NCI-H2107 treated with DMSO at 0.1 percent for 48 hours (cell line): ENCODE results near the gene OSBPL8.
"Not testable (repeated sequence)": the region's sequence is repeated elsewhere in the genome, so short reads cannot be mapped to it uniquely, and the experiment has no call there.

ENCODE experiments used
- DNase-seq: peaks from one replicate; lab custom pipeline; 2025; ENCODE audit not compliant: unreplicated experiment; lab: John Stamatoyannopoulos, UW

Gene OSBPL8

DNA sequence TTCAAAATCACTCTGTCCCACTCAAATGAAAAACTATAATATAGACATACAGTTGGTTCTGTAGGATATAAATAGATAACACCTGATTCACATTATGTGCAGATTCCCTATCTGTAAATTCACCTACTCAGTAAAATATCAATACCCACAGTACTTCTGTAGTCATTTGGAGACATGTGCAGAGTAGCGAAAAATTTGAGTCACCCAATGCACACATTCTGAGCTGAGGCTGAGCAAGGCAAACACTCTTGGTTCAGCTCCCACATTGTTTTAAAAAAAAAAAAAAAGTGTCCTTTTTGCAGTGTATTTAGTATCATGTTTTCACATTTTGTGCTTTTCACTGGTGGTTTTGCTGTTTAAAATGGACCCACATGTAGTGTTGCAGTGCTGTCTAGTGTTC lies 184.1 kb downstream of the OSBPL8 start:
- DNase-seq, result no peak

DNA sequence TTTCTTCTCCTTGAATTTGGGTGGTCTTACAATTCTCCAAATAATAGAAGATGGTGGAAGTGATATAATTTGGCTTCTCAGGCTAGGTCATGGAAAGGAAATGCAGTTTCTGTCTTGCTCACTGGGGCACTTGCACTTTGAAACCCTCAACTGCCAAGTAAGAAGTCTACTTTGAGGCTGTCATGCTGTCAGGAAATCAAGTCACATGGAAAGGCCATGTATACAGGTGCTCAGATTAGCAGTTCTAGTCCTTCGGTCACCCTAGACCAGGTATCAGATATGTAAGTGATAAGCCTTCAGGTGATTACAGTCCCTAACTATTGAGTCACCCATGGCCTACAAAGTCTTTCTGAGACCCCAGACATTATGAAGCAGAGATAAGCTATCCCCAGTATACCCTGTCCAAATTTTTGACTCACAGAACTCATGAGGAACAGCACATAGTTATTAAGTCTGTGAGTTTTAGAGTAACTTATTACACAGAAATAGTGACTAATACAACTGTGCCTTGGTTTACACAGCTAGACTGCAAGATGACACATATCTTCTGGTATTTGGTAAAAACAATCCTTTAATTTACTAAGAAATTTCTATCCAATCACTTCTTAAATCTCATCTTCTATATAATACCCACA lies 185.1 kb downstream of the OSBPL8 start:
- no peak for DNase-seq

DNA sequence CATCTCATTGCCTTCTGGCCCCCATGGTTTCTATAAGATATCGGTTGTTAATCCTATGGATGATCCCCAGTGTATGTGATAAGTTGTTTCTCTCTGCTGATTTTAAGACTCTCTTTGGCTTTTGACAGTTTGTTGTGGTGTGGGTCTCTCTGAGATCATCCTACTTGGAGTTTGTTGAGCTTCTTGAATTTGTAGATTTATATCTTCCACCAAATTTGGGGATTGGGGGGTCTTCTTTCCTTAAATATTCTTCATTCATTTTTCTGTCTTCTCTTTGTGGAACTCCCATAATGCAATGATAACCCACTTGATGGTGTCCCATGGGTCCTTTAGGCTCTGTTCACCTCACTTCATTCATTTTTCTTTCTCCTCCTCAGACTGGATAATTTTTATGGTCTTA lies 191.3 kb downstream of the OSBPL8 start:
- no peak for DNase-seq

DNA sequence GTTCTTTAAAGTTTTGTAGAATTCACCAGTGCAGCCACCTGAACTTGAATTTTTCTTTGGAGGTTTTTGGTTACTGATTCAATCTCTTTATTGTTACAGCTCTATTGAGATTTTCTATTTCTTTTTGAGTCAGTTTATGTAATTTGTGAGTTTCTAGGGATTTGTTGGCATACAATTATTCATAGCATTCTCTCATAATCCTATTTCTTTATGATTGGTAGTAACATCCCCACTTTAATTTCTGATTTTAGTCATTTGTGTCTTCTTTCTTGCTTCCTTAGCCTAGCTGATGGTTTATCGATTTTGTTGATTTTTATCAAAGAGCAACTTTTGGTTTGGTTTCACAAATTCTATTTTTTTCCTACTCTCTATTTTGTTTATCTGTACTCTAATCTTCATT lies 193.4 kb downstream of the OSBPL8 start:
- no peak for DNase-seq

DNA sequence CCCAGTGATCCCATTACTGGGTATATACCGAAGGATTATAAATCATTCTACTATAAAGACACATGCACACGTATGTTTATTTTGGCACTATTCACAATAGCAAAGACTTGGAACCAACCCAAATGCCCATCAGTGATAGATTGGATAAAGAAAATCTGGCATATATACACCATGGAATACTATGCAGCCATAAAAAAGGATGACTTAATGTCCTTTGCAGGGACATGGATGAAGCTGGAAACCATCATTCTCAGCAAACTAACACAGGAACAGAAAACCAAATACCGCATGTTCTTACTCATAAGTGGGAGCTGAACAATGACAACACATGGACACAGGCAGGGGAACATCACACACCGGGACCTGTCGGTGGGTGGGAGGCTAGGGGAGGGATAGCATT lies 195.4 kb downstream of the OSBPL8 start:
- DNase-seq, result not testable (repeated sequence)

DNA sequence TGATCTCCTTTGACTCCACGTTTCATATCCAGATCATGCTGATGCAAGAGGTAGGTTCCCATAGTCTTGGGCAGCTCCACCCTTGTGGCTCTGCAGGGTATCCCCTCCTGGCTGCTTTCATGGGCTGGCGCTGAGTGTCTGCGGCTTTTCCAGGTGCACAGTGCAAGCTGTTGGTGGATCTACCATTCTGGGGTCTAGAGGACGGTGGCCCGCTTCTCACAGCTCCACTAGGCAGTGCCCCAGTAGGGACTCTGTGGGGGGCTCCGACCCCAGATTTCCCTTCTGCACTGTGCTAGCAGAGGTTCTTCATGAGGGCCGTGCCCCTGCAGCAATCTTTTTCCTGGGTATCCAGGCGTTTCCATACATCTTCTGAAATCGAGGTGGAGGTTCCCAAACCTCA lies 199.3 kb downstream of the OSBPL8 start:
- DNase-seq, result no peak

DNA sequence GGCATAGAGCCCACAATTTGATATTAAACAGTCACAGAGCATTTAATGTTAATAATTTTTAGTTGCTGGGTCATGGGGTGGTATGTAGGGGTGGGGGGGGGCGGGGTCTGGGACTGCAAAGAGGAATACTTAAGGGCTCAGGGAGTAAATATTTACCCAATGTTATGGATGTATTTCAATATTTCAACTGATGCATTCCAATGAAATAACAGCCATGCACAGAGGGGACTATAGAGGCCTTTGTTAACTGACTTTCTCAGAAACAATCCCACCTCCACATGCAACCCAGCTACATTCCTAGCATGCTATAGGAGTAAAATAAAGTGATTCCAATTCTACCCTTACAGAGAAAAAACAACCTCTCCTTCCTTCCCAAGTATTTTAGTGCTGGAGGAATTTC lies 203.5 kb downstream of the OSBPL8 start:
- DNase-seq, result no peak

DNA sequence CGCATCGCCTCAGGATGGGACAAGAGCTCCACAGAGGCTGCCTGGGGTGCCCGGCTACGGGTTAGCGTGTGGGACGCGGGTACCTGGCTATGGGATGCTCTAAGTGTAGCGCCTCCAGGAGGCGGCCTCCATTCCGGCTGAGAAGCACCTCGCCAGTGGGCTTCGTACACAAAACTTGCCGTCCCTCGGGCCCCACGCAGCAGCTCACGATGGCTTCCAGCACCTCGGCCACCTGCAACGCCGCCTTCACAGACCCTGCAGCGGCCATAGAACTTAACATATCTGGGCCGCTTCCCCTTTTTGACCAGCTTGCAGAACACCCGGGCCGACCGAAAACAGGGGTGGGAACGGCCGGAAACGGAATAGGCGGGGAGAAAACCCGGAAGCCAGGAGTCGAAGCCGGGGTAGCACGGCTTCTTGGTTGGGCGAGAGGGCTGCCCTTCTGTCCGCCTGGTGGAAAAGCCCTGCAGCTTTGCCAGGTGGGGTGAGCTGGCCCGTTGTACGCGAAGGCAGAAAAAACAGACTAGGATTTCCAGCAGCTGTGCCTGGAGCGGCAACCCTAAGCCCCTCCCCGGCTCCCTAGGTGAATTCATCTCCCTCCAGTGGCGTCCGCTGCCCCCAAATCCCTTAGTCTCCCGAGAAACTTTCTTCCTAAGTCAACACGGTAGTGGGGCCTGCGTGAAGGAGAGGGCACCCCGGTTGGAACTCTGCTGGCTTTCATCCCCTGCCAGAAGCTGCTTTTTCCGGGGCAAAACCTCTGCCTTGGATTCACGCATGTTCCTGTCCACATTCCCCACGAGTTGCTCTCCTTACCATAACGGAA lies 211.3 kb downstream of the OSBPL8 start, which contains the start of gene BBS10:
Gene BBS10 (minus strand): TSS at position 337 of the 823 bp plus-strand sequence. CDS start 57 bp downstream, at position 280.
- peak; percentile 82 for DNase-seq

DNA sequence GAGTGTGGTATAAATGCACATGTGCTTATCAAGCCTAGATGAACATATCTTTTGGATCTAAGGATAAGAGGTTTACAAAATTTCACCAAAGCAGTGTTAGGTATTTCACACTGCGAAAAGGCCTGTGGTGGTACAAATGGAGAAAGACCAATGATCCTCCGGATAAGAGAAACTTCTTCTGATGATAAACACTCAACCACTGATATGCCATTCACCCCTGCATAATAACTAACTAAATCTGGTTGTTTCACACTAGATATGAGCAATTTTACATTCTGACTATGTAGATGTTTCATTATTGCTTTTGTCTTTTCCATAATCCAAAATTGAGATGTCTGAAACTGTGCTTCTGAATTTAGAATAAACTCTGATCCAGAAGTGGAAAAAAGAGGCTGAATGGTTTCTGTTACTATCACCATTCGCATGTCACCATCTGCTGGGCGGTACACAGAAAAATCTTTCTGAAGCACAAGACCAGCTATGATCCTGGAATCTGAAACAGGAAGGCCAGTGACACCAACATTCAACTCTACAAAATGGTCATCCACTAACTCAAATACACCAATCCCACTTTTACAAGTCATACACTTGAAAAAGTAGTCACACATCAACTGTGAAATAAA lies 212.7 kb downstream of the OSBPL8 start:
- DNase-seq, result peak; percentile 13

DNA sequence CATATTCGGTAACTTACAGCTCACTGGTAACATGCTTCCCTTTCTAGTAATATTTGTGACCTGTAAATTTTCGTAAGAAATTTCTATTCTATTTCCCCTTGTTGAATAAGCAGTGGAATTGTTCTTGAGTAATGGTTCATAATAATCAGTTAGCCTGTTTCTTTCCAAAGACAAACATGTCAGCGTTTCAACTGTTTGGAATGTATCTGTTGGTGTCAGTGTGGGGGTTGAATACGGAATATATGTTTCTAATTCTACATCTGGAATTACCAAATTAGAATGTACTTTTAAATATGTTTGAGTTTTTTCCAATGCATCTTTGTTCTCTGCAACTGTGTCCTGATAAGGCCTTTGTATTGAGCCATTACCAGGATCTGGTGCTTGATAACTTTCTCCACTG lies 213.3 kb downstream of the OSBPL8 start:
- no peak for DNase-seq

DNA sequence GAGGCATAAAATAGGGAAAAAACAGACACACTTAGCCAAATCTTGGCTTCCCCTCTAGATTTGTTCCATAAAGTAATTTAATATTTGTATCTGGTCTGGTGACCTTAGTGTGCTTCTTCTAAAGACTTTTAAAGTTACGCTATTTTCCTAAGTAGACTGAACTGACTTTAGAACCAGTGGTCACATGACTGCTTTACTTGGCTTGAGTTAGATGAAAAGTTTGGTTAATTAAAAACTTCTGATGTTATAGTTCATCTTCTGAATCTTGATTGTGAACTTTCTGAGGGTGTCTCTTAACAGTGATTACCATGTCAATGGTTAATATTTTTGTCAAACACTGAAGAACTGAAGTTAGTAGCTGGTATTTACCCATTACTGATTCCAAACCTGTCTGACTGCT lies 214.0 kb downstream of the OSBPL8 start:
- DNase-seq, result no peak

DNA sequence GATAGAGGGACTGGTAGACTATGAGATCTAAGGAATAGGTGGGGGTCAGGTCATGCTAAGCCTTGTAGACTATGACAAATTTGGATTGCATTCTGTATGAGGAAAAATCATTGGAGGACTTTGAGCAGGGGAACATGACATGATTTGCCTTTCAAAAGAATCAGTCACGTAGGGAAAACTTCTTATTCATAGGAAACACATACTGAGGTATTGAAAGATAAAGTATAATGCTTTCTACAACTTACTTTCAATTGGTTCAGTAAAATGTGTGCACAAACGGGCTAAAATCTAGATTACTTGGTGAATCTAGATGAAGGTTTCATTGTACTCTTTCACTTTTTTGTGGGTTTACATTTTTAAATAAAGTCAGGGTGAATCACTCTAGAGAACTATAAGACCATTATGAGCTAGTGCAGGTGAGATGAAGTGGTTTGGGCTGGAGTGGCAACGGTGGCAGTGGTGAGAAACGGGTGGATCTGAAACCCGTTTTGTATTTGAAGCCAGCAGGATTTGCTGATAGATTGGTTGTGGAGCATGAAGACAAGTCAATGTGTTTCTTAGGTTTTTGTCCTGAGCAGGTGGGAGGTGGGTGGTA lies 218.0 kb downstream of the OSBPL8 start:
- no peak for DNase-seq

DNA sequence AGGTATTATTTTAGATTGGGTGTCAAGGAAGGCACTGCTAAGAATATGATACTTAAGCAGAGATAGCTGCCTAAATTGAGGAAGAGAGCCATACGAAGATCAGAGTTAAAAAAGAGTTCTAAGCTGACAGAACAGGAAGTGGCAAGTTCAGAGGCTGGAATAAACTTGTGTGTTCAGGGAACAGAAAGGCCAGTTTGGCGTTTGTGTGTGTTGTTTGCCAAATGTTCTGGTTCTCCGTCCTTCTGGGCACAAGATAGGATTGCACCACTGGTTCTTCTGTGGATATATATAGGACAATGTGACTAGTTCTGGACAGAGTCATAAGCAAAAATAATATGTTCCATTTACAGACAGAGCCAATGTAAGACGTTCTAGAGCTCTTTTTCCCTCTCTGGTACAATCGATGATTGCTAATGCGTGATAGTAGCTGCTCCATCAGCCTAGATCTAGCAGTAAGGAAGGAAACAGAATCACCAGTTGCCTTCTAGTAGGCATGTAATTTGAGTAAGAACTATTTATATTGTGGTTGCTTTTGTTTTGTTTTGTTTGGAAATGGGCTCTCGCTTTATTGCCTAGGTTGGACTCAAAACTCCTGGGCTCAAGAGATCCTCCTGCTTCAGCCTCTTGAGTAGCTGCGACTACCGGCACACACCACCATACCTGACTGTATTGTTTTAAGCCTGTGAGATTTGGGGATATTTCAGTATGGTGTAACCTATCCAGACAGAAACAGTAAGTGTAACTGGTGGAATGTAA lies 218.7 kb downstream of the OSBPL8 start:
- peak; percentile 69 for DNase-seq

DNA sequence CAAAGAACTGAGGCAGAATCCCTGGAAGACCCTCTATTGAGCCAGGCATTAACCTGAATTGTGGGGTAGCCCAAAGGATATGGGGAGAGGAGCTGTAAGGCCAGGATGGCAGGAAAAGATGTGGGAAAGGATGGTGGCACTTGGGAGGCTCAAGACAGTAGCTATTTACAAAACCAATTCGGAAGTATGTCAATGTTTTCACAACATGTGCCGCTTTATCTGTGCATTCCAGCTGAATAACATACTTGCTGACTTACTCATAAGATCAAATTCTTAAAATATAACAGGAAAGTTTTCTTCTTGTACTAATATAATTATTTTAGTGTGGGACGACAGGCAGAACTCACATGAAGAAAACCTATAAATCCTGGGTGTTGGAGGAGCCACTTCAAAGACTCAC lies 222.0 kb downstream of the OSBPL8 start:
- no peak for DNase-seq

DNA sequence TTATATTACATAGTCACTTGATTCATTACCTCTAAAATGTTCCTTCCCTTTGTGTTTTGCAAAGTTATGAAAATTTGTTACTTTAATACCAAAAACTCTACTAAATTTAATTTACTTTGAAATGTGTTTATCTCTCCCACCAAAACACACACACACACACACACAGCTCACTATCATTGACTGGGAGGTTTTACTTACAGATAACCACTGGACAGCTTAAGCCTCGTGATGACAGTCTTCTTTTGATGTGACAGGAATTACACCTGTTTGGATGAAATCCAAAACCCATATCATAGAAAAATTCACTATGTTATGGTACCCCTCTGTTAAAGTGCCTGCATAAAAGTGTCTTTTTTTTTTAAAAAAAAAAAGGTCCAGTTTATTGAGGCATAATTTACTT lies 227.0 kb downstream of the OSBPL8 start:
- DNase-seq, result no peak

DNA sequence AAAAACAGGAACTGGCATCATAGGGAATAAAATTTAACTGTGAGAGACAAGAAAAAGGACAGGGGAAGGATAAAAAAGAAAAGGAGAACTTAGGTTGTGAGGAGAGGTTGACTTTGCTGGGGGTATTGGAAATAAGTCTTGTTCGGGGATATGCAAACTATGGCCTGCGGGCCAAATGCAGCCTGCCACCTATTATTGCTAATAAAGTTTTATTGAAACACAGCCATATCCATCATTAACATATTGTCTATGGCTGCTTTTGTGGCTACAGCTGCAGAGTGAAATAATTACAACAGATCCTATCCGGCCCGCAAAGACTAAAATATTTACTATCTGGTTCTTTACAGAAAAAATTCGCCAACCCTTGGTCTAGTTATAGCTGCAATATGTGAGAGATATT lies 230.0 kb downstream of the OSBPL8 start:
- DNase-seq, result no peak

DNA sequence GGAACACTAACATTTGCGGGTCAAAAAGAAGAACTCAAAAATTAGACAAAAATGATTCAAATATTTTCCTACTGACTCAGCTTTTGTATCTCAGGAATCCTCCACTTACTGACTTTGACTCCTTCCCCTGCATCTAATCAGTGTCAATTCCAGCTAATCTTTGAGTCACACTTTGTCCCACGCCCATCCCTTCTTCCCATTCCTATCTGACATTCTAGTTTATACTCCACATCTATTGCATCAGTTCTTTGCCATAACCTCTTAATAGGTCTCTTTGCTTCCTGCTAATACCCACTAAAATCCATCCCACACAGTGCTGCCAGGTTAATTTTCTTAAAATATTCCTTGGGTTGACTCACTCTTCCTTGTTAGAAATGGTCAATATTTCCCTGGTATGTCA lies 230.4 kb downstream of the OSBPL8 start:
- no peak for DNase-seq

DNA sequence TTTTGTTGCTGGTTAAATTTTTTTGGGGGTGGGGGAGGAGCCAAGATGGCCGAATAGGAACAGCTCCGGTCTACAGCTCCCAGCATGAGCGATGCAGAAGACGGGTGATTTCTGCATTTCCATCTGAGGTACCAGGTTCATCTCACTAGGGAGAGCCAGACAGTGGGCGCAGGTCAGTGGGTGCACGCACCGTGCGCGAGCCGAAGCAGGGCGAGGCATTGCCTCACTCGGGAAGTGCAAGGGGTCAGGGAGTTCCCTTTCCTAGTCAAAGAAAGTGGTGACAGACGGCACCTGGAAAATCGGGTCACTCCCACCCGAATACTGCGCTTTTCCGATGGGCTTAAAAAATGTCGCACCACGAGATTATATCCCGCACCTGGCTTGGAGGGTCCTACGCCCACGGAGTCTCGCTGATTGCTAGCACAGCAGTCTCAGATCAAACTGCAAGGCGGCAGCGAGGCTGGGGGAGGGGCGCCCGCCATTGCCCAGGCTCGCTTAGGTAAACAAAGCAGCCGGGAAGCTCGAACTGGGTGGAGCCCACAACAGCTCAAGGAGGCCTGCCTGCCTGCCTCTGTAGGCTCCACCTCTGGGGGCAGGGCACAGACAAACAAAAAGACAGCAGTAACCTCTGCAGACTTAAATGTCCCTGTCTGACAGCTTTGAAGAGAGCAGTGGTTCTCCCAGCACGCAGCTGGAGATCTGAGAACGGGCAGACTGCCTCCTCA lies 239.8 kb downstream of the OSBPL8 start:
- DNase-seq, result not testable (repeated sequence)

DNA sequence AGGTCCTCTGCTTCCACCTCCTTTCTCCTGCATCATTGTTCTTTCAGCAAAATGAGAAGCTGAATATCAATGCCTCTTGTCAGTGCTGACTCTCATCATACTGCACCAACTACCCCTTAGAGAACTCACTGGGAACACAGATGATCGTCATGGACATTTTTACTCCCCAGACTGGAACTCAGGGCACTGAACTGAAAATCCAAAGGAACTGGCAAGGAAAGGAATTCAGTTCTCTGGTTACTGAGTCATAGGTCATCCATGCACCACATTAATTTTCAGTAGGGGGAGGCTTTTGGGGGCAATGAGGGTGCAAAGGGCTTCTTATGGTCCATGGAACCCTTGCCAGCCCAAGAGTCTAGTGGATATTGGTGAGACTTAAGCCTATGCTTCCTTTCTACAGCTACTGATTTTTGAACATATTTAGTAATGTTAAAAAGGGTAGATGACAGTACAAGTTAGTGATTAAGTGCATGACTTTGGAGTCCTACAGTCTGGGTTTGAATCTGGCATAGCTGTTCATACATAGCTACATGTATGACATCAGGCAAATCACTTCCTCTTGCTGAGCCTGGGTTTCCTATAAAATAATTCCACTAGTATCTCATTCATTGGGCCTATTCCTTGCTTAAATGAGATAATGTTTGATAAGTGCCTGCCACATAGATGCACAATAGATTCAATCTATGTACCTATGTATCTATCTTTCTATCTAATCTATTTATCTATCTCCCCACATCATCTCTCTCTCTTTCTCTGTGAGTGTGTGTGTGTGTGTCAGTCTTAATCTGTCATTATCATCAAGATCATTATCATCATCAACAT lies 240.6 kb downstream of the OSBPL8 start:
- DNase-seq, result no peak

DNA sequence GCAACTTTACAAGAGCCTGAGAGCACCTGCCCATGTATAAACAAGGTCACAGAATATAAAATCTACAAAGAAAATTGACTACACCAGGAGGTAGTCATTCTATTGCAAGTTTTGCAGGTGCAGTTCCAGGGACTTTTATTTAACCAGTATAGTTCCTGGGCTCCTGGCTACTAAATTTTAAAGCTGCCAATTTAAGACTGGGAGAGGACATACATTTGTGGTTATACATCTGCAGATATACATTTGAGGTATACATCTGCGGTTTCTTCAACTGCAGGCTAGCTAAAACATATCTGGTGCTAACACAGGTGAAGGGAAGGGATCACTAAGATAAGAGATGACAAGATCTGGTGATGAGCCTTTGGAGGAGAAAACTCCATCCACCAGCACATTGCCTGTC lies 241.6 kb downstream of the OSBPL8 start:
- DNase-seq, result no peak
